ENCODE data around the gene WDR7.

Gene WDR7

GRCh38 chr18:57052759-57053158 lies 401.6 kb downstream of the WDR7 start:
- no peak for FAIRE-seq

GRCh38 chr18:57054891-57055290 lies 403.7 kb downstream of the WDR7 start:
- no peak for FAIRE-seq

DNA sequence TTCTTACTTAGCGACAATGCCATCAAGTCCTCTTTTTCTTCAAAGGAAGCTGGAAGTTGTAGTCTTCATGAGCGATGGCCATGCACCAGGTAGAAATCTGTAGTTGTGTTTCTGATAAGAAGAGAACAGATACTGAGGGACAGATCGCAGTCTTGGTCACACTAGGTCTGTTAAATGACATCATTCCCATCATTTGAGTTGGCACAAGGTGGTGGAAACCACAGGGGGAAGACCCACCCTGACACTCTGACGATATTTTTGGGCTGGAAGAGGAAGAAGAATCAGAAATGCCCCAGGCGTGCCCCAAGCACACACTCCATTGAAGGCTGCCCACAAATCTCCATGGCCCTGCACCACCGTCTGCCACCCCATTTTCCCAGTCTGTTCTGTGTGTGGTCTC lies 406.7 kb downstream of the WDR7 start:
- no peak for FAIRE-seq

DNA sequence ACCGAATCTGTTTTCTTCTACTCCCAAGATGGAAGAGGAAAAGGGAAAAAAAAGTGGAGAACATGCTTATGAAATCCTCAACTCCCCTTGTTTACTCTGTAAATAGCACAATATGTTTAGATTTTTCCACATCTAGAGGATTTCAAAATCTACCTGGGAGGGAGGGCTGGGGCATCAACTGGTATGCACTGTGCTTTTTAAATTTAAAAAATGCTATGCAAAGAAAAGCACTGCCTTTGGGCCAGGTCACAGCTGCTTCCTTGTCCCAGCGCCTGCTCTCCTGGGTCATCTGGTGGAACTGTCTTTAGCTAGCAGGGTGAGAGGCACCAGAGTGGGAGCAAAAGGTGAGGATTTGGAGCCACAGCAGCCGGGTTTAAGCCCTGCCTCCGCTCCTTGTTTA lies 407.6 kb downstream of the WDR7 start:
- FAIRE-seq, result no peak

GRCh38 chr18:57059366-57059765 lies 408.2 kb downstream of the WDR7 start:
- no peak for FAIRE-seq

DNA sequence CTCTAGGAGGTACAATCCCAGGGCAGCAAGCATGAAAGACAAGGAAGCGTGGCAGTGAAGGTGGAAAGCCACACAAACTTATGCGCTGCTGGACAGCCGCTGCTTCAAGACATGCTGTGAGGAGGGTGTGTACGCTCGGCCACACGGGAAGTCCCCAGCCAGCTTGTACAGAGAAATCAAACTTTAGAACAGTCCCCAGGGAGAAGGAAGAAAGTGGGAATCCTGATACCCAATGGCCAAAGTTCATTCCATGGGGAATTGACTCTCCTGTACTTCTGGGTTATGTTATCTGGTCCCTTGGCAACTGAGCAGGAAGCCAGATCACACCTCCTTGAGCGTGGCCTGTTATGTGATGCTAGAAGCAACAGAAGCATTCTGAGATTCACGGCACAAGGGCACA lies 409.7 kb downstream of the WDR7 start:
- FAIRE-seq, result no peak

DNA sequence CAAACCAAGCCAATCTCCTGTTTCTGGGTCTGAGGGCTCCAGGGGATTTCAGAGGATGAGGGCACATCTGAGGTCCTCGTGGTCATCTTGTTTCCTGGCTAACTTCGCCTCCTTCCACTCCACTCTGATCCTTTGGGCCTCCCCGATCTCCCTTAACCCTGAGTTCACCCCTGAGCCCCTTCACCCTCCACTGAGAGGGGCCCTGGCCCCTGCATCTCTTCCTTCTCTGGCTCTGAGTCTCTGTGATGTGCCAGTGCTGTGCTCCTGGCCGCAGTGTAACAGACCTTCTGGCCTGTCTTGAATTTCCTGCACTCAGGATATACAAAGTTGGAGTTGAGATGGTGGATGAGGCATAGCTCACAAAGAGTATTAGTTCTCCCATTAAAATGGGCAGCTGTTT lies 411.0 kb downstream of the WDR7 start:
- FAIRE-seq, result no peak

DNA sequence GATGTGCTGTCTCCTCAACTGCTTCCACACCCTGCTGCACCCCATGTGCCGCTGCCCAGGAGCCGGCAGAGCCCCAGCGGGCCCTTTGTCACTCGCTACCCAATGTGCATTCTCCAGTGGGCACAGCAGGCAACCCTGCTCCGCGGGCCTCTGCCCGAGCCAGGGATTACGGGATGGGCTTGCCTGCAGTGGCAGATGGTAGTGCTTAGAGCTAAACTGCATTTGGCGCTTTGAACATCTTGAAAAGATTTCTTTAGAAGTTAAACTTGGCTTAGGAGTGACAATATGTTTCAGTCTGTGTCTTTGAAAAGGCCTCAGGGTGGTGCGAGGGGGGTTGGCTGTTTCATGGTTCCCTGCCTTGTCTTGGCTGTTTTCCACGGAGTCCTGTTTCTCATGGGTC lies 411.7 kb downstream of the WDR7 start:
- FAIRE-seq, result no peak

- FAIRE-seq, result no peak
These were observed 412.5 kb downstream of the WDR7 start for GRCh38 chr18:57063601-57064103.

DNA sequence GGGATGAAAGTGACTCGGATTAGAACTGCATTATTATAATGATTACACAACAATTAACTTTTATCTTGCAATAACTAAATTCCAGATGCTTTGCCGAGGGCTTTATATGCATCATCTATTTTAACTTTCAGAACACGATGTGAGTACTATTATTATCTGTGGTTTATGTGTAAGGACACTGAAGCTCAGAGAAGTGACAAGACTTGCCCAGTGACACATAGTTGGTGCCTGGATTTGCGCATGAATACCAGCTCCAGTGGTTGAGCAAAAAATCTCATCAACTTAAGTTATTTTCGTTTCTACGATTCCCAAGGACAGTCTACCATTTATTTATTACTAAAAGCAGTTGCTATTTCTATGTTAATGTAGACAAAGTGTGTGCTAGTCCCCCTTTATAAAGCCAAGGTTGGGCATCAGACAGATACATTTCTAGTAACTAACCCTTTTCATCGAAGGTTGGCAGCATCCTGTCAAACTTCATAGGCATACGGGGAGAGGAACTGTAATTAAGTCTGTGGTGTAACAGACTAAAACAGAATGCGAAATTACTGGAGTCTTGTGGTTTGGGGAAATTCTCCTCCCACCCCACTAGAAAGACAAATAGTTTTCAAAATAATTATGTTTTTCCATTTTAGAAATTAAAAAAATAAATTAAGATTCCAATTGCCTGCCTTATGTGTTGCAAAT lies 422.5 kb downstream of the WDR7 start:
- no peak for FAIRE-seq

DNA sequence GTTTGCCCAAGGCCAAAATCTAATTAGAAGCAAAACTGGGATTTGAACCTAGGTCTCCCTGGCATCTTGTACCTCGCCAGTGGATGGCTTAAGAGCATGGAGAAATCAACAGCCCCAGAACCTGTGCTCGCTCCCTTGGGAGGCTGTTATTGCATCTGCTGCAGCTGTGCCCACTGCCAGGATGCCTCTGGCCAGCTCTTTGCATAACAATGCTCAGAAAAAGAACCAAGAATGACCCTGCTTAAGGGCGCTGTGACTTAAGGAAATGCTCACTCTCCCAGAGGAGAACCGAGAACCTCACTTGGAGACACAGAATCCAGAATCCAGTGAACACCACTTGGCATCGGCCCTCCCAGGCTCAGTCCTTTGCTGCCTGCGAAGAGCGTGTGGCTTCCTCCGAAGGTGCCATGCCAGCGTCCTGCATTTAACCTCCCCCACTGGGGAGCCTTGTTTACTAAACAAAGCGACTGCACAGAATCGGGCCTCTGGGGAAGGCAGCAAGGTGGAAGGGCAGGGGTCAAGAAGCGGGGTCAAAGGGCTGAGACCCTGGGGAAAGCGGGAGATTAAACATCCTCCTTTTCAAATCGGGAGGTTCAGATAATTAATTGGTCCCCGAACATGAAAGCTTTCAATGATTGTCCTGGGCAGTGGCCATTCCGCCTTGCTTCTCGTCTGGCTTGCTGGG lies 424.7 kb downstream of the WDR7 start:
- no peak for FAIRE-seq

GRCh38 chr18:57077005-57077765 lies 426.0 kb downstream of the WDR7 start:
- no peak for FAIRE-seq

- FAIRE-seq, result no peak
These were observed 426.8 kb downstream of the WDR7 start for GRCh38 chr18:57077786-57078552.

- no peak for FAIRE-seq
These were observed 427.5 kb downstream of the WDR7 start for GRCh38 chr18:57078614-57079013.

GRCh38 chr18:57080479-57080878 lies 429.3 kb downstream of the WDR7 start:
- no peak for FAIRE-seq

DNA sequence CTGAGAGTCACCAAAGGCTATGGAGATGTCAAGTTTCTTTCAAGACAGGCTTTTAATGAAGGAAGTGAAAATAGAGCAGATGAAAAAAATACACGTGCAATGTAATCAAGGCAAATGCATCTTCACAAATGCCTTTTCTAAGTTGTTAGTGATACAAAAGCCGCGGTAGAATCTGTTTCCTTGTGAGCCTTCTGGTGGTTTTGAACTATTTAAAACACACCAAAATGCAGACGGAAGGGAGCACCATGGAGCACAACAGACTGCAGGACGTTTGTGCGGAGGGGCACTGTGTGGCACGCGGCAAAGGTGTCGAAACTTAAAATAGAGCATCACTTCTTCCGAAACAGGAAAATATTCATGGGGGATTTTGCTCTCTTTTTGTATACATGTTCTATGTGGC lies 430.7 kb downstream of the WDR7 start:
- no peak for FAIRE-seq

DNA sequence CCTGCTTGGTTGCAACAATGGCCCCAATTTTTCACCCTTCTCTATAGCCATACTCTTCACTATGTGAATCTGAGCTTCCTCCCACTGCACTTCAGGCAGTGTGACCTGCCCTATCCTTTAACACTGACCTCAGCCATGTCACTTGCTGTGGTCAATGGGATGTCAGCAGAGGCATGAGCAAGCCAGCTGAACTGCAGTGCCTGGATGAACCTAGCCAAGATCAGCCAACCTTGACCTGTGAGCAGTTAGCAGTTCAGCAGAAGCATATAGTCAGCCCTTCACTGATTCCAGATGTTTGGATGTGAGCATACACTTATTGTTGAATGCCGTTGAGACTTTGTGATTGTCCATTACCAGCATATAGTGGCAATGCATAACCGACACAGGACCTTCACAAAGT lies 432.3 kb downstream of the WDR7 start:
- FAIRE-seq, result no peak

DNA sequence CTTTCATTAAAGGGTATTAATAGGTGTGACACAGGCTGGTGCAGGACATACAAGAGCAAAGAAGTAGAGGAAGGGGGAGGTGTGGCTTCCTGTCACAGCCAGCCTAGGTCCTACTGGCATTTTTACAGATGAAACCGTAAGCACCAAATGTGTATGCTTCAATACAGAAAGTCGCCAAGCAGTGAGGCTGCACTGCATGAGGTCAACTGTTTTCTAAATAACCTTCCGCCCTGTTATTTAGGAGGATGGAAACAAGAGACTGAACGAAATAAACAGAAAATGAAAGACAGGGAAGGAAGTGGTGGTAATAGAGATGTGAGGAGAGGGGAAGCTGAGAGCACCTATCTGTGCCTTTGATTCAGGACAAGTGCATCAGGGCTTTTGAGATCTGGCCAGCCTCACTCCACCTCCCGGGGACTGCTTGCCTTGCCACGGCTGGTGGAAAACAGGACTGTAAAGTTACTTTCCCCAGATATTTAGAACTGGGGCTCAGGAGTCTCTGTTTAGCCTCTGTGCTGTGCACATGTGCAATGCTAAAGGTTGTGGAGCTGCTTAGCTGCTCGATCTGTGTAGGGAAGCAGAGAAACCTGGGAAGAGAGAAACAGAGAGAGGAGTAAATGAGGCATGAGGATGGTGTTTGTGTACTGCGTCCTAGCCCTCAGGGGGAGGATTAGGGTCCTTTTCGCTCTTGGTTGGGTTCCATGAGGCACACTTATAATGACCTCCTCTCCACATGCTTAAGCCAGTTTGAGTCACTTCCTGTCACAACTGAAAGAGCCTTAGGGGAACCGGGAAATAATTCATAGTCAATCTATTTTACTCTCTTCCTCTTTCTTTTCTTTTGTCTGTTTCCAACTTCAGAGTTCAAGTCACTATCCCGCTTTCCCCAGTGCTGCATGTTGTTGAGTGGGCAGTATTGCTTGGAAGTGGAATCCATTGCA lies 433.4 kb downstream of the WDR7 start:
- FAIRE-seq, result no peak

GRCh38 chr18:57085371-57085770 lies 434.2 kb downstream of the WDR7 start:
- FAIRE-seq, result no peak

- FAIRE-seq, result no peak
These were observed 435.0 kb downstream of the WDR7 start for GRCh38 chr18:57086163-57086562.

Measured in G401.6 (cell line).